ENCODE measurements around the gene IL32.

- TF ChIP-seq, protein P1, sequence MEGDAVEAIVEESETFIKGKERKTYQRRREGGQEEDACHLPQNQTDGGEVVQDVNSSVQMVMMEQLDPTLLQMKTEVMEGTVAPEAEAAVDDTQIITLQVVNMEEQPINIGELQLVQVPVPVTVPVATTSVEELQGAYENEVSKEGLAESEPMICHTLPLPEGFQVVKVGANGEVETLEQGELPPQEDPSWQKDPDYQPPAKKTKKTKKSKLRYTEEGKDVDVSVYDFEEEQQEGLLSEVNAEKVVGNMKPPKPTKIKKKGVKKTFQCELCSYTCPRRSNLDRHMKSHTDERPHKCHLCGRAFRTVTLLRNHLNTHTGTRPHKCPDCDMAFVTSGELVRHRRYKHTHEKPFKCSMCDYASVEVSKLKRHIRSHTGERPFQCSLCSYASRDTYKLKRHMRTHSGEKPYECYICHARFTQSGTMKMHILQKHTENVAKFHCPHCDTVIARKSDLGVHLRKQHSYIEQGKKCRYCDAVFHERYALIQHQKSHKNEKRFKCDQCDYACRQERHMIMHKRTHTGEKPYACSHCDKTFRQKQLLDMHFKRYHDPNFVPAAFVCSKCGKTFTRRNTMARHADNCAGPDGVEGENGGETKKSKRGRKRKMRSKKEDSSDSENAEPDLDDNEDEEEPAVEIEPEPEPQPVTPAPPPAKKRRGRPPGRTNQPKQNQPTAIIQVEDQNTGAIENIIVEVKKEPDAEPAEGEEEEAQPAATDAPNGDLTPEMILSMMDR (IDR thresholded peaks at IDR 0.05) = no peak
- TF ChIP-seq POLR2A (IDR thresholded peaks at IDR 0.05) = no peak
- TF ChIP-seq EP300 (IDR thresholded peaks at IDR 0.05) = no peak
These were observed 5.7 kb upstream of the IL32 start for GRCh38 chr16:3059723-3060242.
